ENCODE results near the gene ARHGEF4. TPM values are rescaled to one million over a fixed set of nuclear protein-coding genes. Genes with fewer than 3 reads are reported as not detected.

The ARHGEF4 gene
- total RNA-seq, 4 donors from 2014 or later: 23.7 to 51.5 (median 37.1) TPM

DNA sequence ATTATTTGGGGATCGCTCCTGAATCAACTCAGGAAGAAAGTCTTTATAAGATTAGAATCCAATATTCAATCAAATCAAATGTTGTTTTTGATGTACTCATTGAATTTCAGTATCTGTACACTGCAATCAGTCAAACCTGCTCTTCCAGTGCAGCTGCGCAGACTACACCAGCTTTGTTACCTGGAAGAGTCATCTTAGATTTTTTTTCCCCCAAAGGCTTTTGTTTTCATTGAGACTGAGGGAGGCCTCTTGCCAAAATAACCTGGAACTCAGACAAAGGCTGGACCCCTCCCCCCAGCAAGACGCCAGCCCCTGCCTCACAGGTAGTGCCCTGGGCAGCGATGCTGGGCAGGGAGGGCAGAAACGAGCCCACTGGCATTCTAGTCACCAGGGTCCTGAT, 74.8 kb downstream of the ARHGEF4 start:
- Histone ChIP-seq H3K27me3 (peaks cover 0 to 34% (median 2%) of the 10 kb centered on the region in 4 donors), H3K9me3 (peaks cover 0 to 3% (median 0%) of the 10 kb centered on the region in 4 donors), H3K4me1 (no peaks in the 10 kb centered on the region), H3K27ac (replicated peaks in 1 of 4) (no peak overlapping the region), H3K36me3 (no peaks in the 10 kb centered on the region), H3K4me3 (no peak overlapping the region)
- TF ChIP-seq EP300 (IDR thresholded peaks at IDR 0.05) (no peak), POLR2AphosphoS5 (IDR thresholded peaks at IDR 0.05) (no peak), POLR2A (IDR thresholded peaks at IDR 0.05; ENCODE audit: low read depth) (no peak)
- TF ChIP-seq, protein P1, sequence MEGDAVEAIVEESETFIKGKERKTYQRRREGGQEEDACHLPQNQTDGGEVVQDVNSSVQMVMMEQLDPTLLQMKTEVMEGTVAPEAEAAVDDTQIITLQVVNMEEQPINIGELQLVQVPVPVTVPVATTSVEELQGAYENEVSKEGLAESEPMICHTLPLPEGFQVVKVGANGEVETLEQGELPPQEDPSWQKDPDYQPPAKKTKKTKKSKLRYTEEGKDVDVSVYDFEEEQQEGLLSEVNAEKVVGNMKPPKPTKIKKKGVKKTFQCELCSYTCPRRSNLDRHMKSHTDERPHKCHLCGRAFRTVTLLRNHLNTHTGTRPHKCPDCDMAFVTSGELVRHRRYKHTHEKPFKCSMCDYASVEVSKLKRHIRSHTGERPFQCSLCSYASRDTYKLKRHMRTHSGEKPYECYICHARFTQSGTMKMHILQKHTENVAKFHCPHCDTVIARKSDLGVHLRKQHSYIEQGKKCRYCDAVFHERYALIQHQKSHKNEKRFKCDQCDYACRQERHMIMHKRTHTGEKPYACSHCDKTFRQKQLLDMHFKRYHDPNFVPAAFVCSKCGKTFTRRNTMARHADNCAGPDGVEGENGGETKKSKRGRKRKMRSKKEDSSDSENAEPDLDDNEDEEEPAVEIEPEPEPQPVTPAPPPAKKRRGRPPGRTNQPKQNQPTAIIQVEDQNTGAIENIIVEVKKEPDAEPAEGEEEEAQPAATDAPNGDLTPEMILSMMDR (IDR thresholded peaks at IDR 0.05): no peak
- WGBS: 79% methylated on average over 5 of the region's 5 CpGs
- no peak for DNase-seq (ENCODE audit: extremely low spot score)
- intact Hi-C loops (cut with DNase I): no loop called here

DNA sequence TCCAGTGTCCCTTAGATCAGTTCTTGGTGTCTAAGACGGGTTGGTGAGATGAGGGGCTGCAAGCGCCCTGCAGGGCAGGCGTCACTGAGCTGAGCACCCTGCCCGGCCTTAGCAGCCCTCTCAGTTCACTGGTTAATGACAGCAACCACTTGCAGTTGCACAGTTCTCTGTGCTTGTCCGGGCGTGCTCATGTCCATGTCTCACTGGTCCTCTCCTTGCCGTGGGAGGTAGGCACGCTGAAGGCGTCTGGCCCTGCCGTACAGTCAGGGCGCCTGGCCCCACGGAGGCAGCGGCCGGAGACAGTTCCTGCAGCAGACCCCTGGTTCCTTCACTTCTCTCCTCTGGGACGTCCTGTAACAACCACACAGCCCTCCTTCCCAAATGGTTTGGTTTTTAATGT, 75.3 kb downstream of the ARHGEF4 start:
- no peak for DNase-seq (ENCODE audit: extremely low spot score)
- Histone ChIP-seq H3K36me3 (no peaks in the 10 kb centered on the region), H3K27ac (replicated peaks in 1 of 4) (no peak overlapping the region), H3K27me3 (peaks cover 0 to 34% (median 2%) of the 10 kb centered on the region in 4 donors), H3K4me3 (no peak overlapping the region), H3K4me1 (no peaks in the 10 kb centered on the region), H3K9me3 (no peaks in the 10 kb centered on the region)
- whole genome bisulfite sequencing: 70% methylated on average over 6 of the region's 15 CpGs
- TF ChIP-seq POLR2A (IDR thresholded peaks at IDR 0.05; ENCODE audit: low read depth): no peak
- intact Hi-C loops (cut with DNase I): no loop called here

- H3K27ac ChIP-seq (replicated peaks in 1 of 4): no peak overlapping the region
- TF ChIP-seq POLR2A (IDR thresholded peaks at IDR 0.05; ENCODE audit: low read depth) (no peak), EP300 (IDR thresholded peaks at IDR 0.05) (no peak), POLR2AphosphoS5 (IDR thresholded peaks at IDR 0.05) (no peak)
- TF ChIP-seq, protein P1 (IDR thresholded peaks at IDR 0.05): no peak
- H3K4me3 ChIP-seq: no peak overlapping the region
- H3K9me3 ChIP-seq: no peaks in the 10 kb centered on the region
- H3K4me1 ChIP-seq: no peaks in the 10 kb centered on the region
- no peaks in the 10 kb centered on the region for H3K36me3 ChIP-seq
- 63% methylated on average over 3 of the region's 4 CpGs for WGBS
- DNase-seq (ENCODE audit: extremely low spot score): peak; percentile 74
- peaks cover 0 to 39% (median 2%) of the 10 kb centered on the region in 4 donors for H3K27me3 ChIP-seq
- intact Hi-C loops (cut with DNase I): no loop called here
These were observed 75.8 kb downstream of the ARHGEF4 start for GRCh38 chr2:130912471-130912870.

- peaks cover 0 to 40% (median 2%) of the 10 kb centered on the region in 4 donors for H3K27me3 ChIP-seq
- no peak overlapping the region for H3K4me3 ChIP-seq
- TF ChIP-seq EP300 (IDR thresholded peaks at IDR 0.05): no peak
- TF ChIP-seq POLR2AphosphoS5 (IDR thresholded peaks at IDR 0.05): no peak
- TF ChIP-seq, protein P1 (IDR thresholded peaks at IDR 0.05): no peak
- TF ChIP-seq POLR2A (IDR thresholded peaks at IDR 0.05; ENCODE audit: low read depth): no peak
- intact Hi-C loops (cut with DNase I): no loop called here
- 83% methylated on average over 2 of the region's 6 CpGs for WGBS
- H3K4me1 ChIP-seq: no peaks in the 10 kb centered on the region
- H3K27ac ChIP-seq (replicated peaks in 1 of 4): no peak overlapping the region
- DNase-seq (ENCODE audit: extremely low spot score): peak; percentile 89
- H3K9me3 ChIP-seq: no peaks in the 10 kb centered on the region
- H3K36me3 ChIP-seq: no peaks in the 10 kb centered on the region
These were observed 77.2 kb downstream of the ARHGEF4 start for GRCh38 chr2:130913891-130914290.

- 91% methylated on average over 5 of the region's 5 CpGs for WGBS
- intact Hi-C loops (cut with DNase I): no loop called here
- no peaks in the 10 kb centered on the region for H3K36me3 ChIP-seq
- no peak overlapping the region for H3K27ac ChIP-seq (replicated peaks in 1 of 4)
- H3K4me3 ChIP-seq: no peak overlapping the region
- H3K4me1 ChIP-seq: no peaks in the 10 kb centered on the region
- DNase-seq (ENCODE audit: extremely low spot score): no peak
- no peaks in the 10 kb centered on the region for H3K9me3 ChIP-seq
- H3K27me3 ChIP-seq: peaks cover 0 to 40% (median 2%) of the 10 kb centered on the region in 4 donors
- TF ChIP-seq, protein P1 (IDR thresholded peaks at IDR 0.05): no peak
- no peak for TF ChIP-seq EP300 (IDR thresholded peaks at IDR 0.05)
- TF ChIP-seq POLR2A (IDR thresholded peaks at IDR 0.05; ENCODE audit: low read depth): no peak
- no peak for TF ChIP-seq POLR2AphosphoS5 (IDR thresholded peaks at IDR 0.05)
These were observed 78.4 kb downstream of the ARHGEF4 start for GRCh38 chr2:130915149-130915548.
